K562 (cell line): ENCODE results near the gene KLF13. TPM values are rescaled to one million over a fixed set of nuclear protein-coding genes. Genes with fewer than 3 reads are reported as not detected.

ENCODE experiments used
- ATAC-seq: fragments of 200-7000 bp; cut with Tn5 transposase; 3 replicates; pipeline ENCODE4 v1.9.1; 2020; ENCODE audit warnings: moderate library complexity
- BruUV-seq: library from RNA; stranded (reverse); fragments of 400-500 nt; replicated peaks from 2 replicates; lab custom pipeline; 2021; lab: Mats Ljungman, UMichigan
- CTCF ChIA-PET: fragments of 300-600 bp; formaldehyde crosslinking; extraction: SDS; loops from one replicate; lab custom pipeline; 2021; ENCODE audit warnings: low intra/inter-chr PET ratio; lab: Yijun Ruan, JAX
- POLR2A ChIA-PET: fragments of 300-600, 350-650 bp; sonication (Branson Sonifier 250); formaldehyde crosslinking; extraction: SDS; loops from one replicate; lab custom pipeline; 2021; ENCODE audit warnings: antibody characterized with exemption, inconsistent platforms; lab: Yijun Ruan, JAX
- DNase-seq, 4 experiments: peaks; one replicate each; pipeline versions ENCODE4 v3.0.0 to v3.0.0-alpha.2; 2011 to 2018; ENCODE audit warnings: low spot score in 3 of 4, mixed read lengths in 3 of 4; ENCODE audit errors: extremely low read depth in 1 of 4
- FAIRE-seq: peaks from 2 replicates; lab custom pipeline; 2011; peaks lifted over from hg19 to GRCh38; lab: Jason Lieb, UNC
- H2AFZ ChIP-seq: 2 replicates; pipeline ENCODE4 v1.6.0; 2011; ENCODE audit warnings: low read depth, low read length, control low read depth, inconsistent platforms
- H3K27ac ChIP-seq: fragments of 200-600 bp; 3 replicates; pipeline ENCODE4 v1.8.0; 2011; ENCODE audit warnings: low read depth, mild to moderate bottlenecking, control low read depth, inconsistent platforms, low read length, moderate library complexity, mixed read lengths; ENCODE audit errors: extremely low read depth
- H3K27me3 ChIP-seq, 2 experiments: fragments of 300-600 bp in 1 of 2; 2 replicates in 1 of 2; 3 replicates in 1 of 2; pipeline versions ENCODE4 v1.6.0 to v1.8.0; 2011; ENCODE audit warnings: inconsistent platforms in 2 of 2, low read length in 2 of 2, mild to moderate bottlenecking in 1 of 2, mixed read lengths in 1 of 2, moderate library complexity in 1 of 2; ENCODE audit not compliant: control insufficient read depth in 2 of 2, insufficient read depth in 2 of 2
- H3K36me3 ChIP-seq: fragments of 300-600 bp; 3 replicates; pipeline ENCODE4 v1.8.0; 2011; ENCODE audit warnings: mild to moderate bottlenecking, low read length, inconsistent platforms; ENCODE audit not compliant: control insufficient read depth, insufficient read depth
- H3K4me1 ChIP-seq, 2 experiments: fragments of 200-600 bp in 1 of 2; replicated peaks in 1 of 2; 2 replicates in 1 of 2; 3 replicates in 1 of 2; pipeline versions ENCODE4 v1.5.1 to v1.8.0; 2011; ENCODE audit warnings: inconsistent platforms in 2 of 2, low read length in 2 of 2, mild to moderate bottlenecking in 1 of 2, mixed read lengths in 1 of 2, moderate library complexity in 1 of 2; ENCODE audit not compliant: control insufficient read depth in 2 of 2, insufficient read depth in 2 of 2
- H3K4me2 ChIP-seq: 2 replicates; pipeline ENCODE4 v1.6.1; 2011; ENCODE audit warnings: low read length, control low read depth, inconsistent platforms, mixed read lengths; ENCODE audit not compliant: insufficient read depth
- H3K4me3 ChIP-seq: fragments of 200-600 bp; sonication (generic), shearing (Covaris generic); 2 replicates; pipeline ENCODE4 v1.5.1; 2016; ENCODE audit warnings: control low read depth, inconsistent platforms
- H3K79me2 ChIP-seq: fragments of 200-600 bp; 3 replicates; pipeline ENCODE4 v1.8.0; 2011; ENCODE audit warnings: low read length, inconsistent platforms; ENCODE audit not compliant: control insufficient read depth, insufficient read depth
- H3K9ac ChIP-seq, 2 experiments: 2 replicates each; pipeline versions ENCODE4 v1.6.0 to v1.6.1; 2011; ENCODE audit warnings: low read depth in 2 of 2, low read length in 2 of 2, control low read depth in 1 of 2, inconsistent platforms in 1 of 2, mild to moderate bottlenecking in 1 of 2, mixed read lengths in 1 of 2; ENCODE audit not compliant: insufficient read depth in 1 of 2
- H3K9me1 ChIP-seq: one replicate; pipeline ENCODE4 v1.6.0; 2011; ENCODE audit warnings: inconsistent platforms, mild to moderate bottlenecking, low read length, moderate library complexity; ENCODE audit not compliant: control insufficient read depth, insufficient read depth
- H3K9me3 ChIP-seq: replicated peaks from 2 replicates; pipeline ENCODE4 v1.5.1; 2011; ENCODE audit warnings: low read depth, low read length, inconsistent platforms; ENCODE audit not compliant: control insufficient read depth, insufficient read depth
- H4K20me1 ChIP-seq: replicated peaks from 2 replicates; pipeline ENCODE4 v1.6.1; 2011; ENCODE audit warnings: low read length, inconsistent platforms, mixed read lengths; ENCODE audit not compliant: control insufficient read depth, insufficient read depth
- BMI1 ChIP-seq: fragments of 150-350 bp; IDR thresholded peaks from 2 replicates; pipeline ENCODE4 v1.6.1; 2014; ENCODE audit warnings: low read length
- DACH1 ChIP-seq: fragments of 450-650 bp; IDR thresholded peaks from 2 replicates; pipeline ENCODE4 v1.6.1; 2018; ENCODE audit not compliant: partially characterized antibody
- DDX20 ChIP-seq: fragments of 450-650 bp; IDR thresholded peaks from 2 replicates; pipeline ENCODE4 v1.6.1; 2016; ENCODE audit warnings: missing genetic modification characterization, low read depth, mild to moderate bottlenecking, missing compliant biosample characterization, moderate library complexity
- HSF4 ChIP-seq: fragments of 250-450 bp; sonication (Bioruptor Pico); IDR thresholded peaks from 2 replicates; pipeline ENCODE4 v2.1.2; 2022; ENCODE audit warnings: mild to moderate bottlenecking, moderate library complexity, borderline replicate concordance
- NFYB ChIP-seq: IDR thresholded peaks from 2 replicates; pipeline ENCODE4 v1.6.1; 2011; ENCODE audit warnings: mild to moderate bottlenecking, moderate library complexity; ENCODE audit not compliant: insufficient read length; ENCODE audit errors: extremely low read depth
- NONO ChIP-seq, 2 experiments: fragments of 200-400 bp in 1 of 2; fragments of 450-650 bp in 1 of 2; formaldehyde crosslinking in 1 of 2; IDR thresholded peaks; 2 replicates each; pipeline ENCODE4 v1.6.1; 2017; ENCODE audit warnings: low read depth in 2 of 2, mild to moderate bottlenecking in 2 of 2, moderate library complexity in 2 of 2, low read length in 1 of 2
- RBM22 ChIP-seq: fragments of 200-400 bp; formaldehyde crosslinking; IDR thresholded peaks from 2 replicates; pipeline ENCODE4 v1.6.1; 2018; ENCODE audit warnings: low read length, low read depth; ENCODE audit not compliant: poor library complexity, severe bottlenecking
- RUNX1 ChIP-seq: sonication (generic); IDR thresholded peaks from 2 replicates; pipeline ENCODE4 v1.6.1; 2016; ENCODE audit warnings: antibody characterized with exemption, low read depth
- ZNF23 ChIP-seq: fragments of 250-450 bp; sonication (Bioruptor Pico); IDR thresholded peaks from 2 replicates; pipeline ENCODE4 v1.4.0; 2020; ENCODE audit warnings: mild to moderate bottlenecking
- WGBS: fragments of 100-300 bp; shearing (Covaris generic); methylation state at CpG from one replicate; pipeline ENCODE4 v1.1.6; 2016; ENCODE audit warnings: low coverage, mixed read lengths; ENCODE audit not compliant: insufficient coverage; ENCODE audit errors: missing lambda C conversion rate; 5-methylcytosine and 5-hydroxymethylcytosine counted together
- in situ Hi-C: fragments of 300-500 bp; cut with MboI; formaldehyde crosslinking; loops from 4 replicates; pipeline ENCODE4 v1.15.0; 2018; ENCODE audit warnings: inconsistent platforms, mixed read lengths
- intact Hi-C: fragments of 100-400 bp; cut with micrococcal nuclease; formaldehyde crosslinking; loops from 2 replicates; pipeline ENCODE4 v1.14.2; 2022
- polyA plus RNA-seq, 8 experiments: library from polyadenylated mRNA; depleted of rRNA in 4 of 8; stranded (reverse) in 5 of 8; unstranded in 3 of 8; fragments of >200 nt; fragmentation: Nextera tagmentation in 2 of 8; fragmentation: Illumina TruSeq in 1 of 8; extraction: Ambion mirVana in 2 of 8; extraction: Trizol in 1 of 8; gene quantifications; 2 replicates each; pipeline versions ENCODE4 v1.2.1 to v1.2.3, GENCODE V29; 2011 to 2014; ENCODE audit warnings: inconsistent platforms in 1 of 8, missing spikeins in 1 of 8
- total RNA-seq, 7 experiments: library from RNA; depleted of rRNA in 6 of 7; stranded (reverse); fragments of >200 nt in 6 of 7; fragmentation: Illumina TruSeq in 2 of 7; extraction: Trizol in 2 of 7; gene quantifications; 2 replicates each; pipeline versions ENCODE4 v1.2.1 to v1.2.3, GENCODE V29; 2011 to 2021; ENCODE audit warnings: low replicate concordance in 1 of 7
- TF ChIP-seq, protein P1 (sequence below): fragments of 450-650 bp; IDR thresholded peaks from 2 replicates; pipeline ENCODE4 v1.6.1; 2016; ENCODE audit warnings: missing biosample characterization, missing genetic modification characterization
- TF ChIP-seq, protein P2 (sequence below): fragments of 450-650 bp; formaldehyde crosslinking; IDR thresholded peaks from 2 replicates; pipeline ENCODE4 v1.4.0; 2022; ENCODE audit warnings: mild to moderate bottlenecking, moderate library complexity
- TF ChIP-seq, protein P3 (sequence below): fragments of 450-650 bp; IDR thresholded peaks from 2 replicates; pipeline ENCODE4 v1.6.1; 2016; ENCODE audit warnings: borderline replicate concordance

KLF13 gene
- total and polyA plus RNA-seq, 9 of the 15 experiments (the other 6 are each of a cell fraction or from before 2014, with no cell fraction given), result 1.8 to 10.5 (median 4.8) TPM

DNA sequence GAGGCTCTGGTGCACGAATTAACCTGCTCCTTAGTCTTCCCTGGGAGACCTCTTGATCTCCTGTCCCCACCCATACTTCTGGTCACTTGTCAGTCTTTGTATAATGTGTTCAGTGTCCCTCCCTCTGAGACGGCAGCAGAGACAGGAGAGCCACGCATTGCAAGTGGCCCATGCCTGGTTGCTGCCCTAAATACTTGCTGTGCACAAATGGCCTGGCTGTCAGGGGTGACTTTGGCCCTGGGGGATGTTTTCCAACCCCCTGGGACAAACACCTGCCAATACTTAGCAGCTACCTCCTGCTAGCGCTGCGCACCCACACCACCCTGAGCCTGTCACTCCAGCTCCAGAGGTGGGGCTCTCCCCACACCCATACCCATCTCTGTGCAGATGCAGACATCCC, 17.2 kb downstream of the KLF13 start:
- WGBS, result 7% methylated on average over 5 of the region's 5 CpGs

More for the DNA sequence above, 17.2 kb downstream of the KLF13 start:
- no peak overlapping the region for H2AFZ ChIP-seq
- ATAC-seq, result no peak
- BruUV-seq, result no TSS peak
- peaks cover 0 to 40% of the 10 kb centered on the region in 2 experiments; a peak in 3 of 5 replicates for H3K4me1 ChIP-seq
- H4K20me1 ChIP-seq, result peaks cover 53% of the 10 kb centered on the region
- no peaks in the 10 kb centered on the region; the same call in 2 of the 3 replicates for H3K79me2 ChIP-seq
- no peak for TF ChIP-seq NFYB
- no peak for TF ChIP-seq ZNF23
- no peak for TF ChIP-seq NONO (IDR thresholded peaks at IDR 0.05; ENCODE audit: low read depth in 2 of 2, low read length in 1 of 2)
- TF ChIP-seq, protein P1, sequence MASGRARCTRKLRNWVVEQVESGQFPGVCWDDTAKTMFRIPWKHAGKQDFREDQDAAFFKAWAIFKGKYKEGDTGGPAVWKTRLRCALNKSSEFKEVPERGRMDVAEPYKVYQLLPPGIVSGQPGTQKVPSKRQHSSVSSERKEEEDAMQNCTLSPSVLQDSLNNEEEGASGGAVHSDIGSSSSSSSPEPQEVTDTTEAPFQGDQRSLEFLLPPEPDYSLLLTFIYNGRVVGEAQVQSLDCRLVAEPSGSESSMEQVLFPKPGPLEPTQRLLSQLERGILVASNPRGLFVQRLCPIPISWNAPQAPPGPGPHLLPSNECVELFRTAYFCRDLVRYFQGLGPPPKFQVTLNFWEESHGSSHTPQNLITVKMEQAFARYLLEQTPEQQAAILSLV, result no peak
- TF ChIP-seq HSF4 (CRISPR knock-in tag), result no peak
- no peak for TF ChIP-seq RBM22
- TF ChIP-seq, protein P2, sequence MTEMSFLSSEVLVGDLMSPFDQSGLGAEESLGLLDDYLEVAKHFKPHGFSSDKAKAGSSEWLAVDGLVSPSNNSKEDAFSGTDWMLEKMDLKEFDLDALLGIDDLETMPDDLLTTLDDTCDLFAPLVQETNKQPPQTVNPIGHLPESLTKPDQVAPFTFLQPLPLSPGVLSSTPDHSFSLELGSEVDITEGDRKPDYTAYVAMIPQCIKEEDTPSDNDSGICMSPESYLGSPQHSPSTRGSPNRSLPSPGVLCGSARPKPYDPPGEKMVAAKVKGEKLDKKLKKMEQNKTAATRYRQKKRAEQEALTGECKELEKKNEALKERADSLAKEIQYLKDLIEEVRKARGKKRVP (CRISPR knock-in tag), result no peak
- no peak for TF ChIP-seq BMI1
- no peak for TF ChIP-seq RUNX1
- no peak for TF ChIP-seq DACH1
- no peak for TF ChIP-seq DDX20
- TF ChIP-seq, protein P3, sequence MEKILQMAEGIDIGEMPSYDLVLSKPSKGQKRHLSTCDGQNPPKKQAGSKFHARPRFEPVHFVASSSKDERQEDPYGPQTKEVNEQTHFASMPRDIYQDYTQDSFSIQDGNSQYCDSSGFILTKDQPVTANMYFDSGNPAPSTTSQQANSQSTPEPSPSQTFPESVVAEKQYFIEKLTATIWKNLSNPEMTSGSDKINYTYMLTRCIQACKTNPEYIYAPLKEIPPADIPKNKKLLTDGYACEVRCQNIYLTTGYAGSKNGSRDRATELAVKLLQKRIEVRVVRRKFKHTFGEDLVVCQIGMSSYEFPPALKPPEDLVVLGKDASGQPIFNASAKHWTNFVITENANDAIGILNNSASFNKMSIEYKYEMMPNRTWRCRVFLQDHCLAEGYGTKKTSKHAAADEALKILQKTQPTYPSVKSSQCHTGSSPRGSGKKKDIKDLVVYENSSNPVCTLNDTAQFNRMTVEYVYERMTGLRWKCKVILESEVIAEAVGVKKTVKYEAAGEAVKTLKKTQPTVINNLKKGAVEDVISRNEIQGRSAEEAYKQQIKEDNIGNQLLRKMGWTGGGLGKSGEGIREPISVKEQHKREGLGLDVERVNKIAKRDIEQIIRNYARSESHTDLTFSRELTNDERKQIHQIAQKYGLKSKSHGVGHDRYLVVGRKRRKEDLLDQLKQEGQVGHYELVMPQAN, result no peak
- TF ChIP-seq, all 486 proteins: peak for 0
- ChIA-PET CTCF (no interaction called here), POLR2A (interaction anchor here (0.6 kb wide), 1 partner anchor 43 kb away, joined by 3 read pairs; no protein-coding TSS in a partner anchor)
- Histone ChIP-seq H3K27ac (no peak overlapping the region), H3K36me3 (no peaks in the 10 kb centered on the region), H3K4me3 (no peak overlapping the region), H3K9me3 (no peaks in the 10 kb centered on the region), H3K27me3 (peaks cover 0 to 13% of the 10 kb centered on the region in 2 experiments; a peak in 2 of 5 replicates), H3K9ac (no peak overlapping the region), H3K4me2 (no peak overlapping the region), H3K9me1 (no peaks in the 10 kb centered on the region)
- no peak for FAIRE-seq
- intact Hi-C loops, result no loop called here
- in situ Hi-C loops, result no loop called here
- no peak for DNase-seq
